ENCODE measurements around the gene SLC25A11. TPM values are rescaled to one million over a fixed set of nuclear protein-coding genes. Genes with fewer than 3 reads are reported as not detected.
"Not testable (repeated sequence)": the region's sequence is repeated elsewhere in the genome, so short reads cannot be mapped to it uniquely, and the experiment has no call there.

The SLC25A11 gene
- total RNA-seq, 2 experiments from 2014 or later: 91.7 to 92.9 TPM

DNA sequence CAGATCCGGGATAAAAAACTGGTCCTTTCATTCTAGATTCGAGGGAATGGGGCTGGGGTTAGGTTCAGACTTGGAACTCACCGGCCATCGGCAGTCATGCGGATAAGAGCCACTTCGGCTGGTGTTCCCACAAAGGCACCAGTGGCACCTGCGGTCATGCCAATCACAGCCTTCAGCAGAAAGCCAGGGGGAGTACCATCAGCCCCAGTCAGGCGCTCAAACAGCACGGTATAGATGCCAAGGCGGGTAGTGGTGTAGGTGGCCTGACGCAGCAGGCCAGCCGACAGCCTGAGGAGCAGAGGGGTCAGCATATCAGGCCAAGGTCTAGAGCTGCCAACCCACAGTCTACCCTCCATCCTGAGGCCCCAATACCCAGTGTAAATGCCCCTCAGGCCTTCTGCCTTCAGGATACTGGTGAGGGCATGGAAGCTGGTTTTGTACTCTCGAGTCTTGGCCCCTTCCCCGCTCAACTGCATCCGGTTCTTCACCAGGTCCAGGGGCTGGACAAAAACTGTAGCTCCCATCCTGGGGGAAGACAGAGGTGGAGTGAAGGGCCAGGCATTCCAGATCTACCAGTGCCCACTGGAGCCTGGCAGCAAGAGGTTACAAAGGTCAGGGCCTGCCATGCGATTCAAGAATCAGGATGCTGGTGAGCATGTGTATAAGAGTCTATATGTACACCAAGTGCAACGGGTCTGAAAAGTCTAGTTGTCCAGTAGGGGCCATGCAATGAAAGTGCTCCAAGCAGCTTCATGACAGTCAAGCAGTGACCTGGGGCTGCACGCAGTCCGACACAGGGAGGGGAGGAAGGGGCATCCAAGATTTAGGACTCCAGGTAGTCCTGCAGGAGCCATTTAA is 929 bp downstream of the SLC25A11 start:
- ChIA-PET POLR2A (interaction anchor here (0.6 to 2.8 kb wide), 6 partner anchors 10 to 56 kb away, joined by 3 to 33 read pairs (median 5); partner anchors contain the start of genes C17orf107, PFN1 and SPAG7), CTCF (interaction anchor here (1.0 to 3.4 kb wide), 4 partner anchors 29 to 40 kb away, joined by 4 to 14 read pairs (median 8); partner anchors contain the start of genes C17orf107, CHRNE and SPAG7)

DNA sequence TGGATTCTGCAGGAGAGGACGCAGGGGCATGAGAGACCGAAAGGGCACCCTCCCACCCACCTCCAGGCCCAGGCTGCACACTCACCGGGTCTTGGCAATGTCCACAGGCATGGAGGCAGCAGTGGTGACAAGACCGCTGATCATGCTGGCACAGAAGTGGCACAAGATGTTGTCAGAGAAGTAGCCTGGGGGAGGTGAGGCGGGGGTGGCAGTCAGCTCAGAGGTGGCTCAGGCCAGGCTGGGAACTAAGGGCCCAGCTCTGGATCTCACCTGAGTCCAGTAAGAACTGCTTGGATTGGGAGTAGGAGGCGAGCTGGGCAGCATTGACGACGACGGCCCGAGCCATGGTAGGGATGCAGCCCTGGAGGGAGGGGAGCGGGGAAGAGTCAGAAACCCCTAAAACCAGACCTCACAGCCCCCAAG is 1.8 kb downstream of the SLC25A11 start:
- POLR2A ChIA-PET: no interaction called here

DNA sequence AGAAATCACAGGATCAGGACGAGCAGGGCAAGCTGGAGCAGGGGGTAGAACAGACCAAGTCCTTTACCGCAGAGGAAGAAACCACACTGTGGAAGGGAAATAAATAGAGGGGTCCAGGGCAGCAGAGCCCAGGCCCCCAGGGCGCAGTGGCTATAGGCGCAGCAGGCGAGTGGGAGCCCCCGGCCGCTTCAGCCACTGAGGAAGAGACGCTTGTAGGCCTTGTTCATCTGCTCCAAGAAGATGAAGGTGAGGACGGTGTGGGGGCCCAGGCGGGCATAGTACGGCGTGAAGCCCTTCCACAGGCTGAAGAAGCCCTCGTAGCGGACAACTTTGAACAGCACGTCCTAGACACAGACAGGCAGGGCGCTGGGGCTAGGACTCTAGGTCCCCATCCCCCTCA is 2.3 kb downstream of the SLC25A11 start:
- ChIA-PET POLR2A (no interaction called here), CTCF (no interaction called here)

More for the DNA sequence above, 1.8 kb downstream of the SLC25A11 start:
- CTCF ChIA-PET: interaction anchor here (3.4 kb wide), 1 partner anchor 35 kb away, joined by 12 read pairs; the partner anchor contains the start of gene CHRNE

DNA sequence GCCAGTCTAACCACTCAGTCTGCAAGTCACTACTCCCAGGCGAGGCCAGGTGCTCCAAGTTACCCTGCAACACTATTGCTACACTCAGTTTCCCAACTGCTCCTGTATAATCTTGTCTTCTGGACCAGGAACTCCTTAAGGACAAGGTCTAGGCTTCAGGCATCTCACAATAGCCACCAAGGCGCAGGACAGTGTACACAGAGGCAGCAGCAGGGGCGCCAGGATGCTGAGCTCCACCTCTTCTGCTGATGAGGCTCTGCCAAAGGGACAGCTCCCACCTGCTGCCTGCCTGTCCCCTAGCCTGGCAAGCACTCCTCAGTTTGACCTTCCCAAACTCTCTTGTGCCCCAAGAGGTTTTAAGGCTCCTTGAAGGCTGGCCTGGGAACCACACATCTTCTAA is 3.4 kb downstream of the SLC25A11 start:
- CTCF ChIA-PET: interaction anchor here (0.8 kb wide), 1 partner anchor 444 kb away, joined by 3 read pairs; no protein-coding TSS in a partner anchor
- POLR2A ChIA-PET: no interaction called here

DNA sequence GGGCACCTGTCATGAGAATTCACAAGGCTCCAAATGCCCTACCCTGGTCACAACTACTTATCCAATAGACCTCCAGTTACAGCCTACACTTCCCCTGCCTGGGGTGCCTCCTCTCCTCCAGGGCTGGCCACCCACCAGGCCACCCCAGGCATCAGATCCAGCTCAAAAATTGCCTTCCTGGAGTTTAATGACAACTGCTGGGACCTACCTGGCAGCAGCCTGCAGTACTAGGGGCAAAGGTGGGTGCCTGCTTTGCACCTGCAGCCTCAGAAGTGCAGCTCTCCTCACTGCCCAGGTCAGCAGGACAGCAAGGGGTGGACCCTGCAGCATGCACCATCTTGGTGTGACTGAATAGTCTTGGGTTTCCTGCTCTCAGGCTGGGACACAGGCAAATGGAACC is 4.2 kb downstream of the SLC25A11 start:
- CTCF ChIA-PET: no interaction called here

DNA sequence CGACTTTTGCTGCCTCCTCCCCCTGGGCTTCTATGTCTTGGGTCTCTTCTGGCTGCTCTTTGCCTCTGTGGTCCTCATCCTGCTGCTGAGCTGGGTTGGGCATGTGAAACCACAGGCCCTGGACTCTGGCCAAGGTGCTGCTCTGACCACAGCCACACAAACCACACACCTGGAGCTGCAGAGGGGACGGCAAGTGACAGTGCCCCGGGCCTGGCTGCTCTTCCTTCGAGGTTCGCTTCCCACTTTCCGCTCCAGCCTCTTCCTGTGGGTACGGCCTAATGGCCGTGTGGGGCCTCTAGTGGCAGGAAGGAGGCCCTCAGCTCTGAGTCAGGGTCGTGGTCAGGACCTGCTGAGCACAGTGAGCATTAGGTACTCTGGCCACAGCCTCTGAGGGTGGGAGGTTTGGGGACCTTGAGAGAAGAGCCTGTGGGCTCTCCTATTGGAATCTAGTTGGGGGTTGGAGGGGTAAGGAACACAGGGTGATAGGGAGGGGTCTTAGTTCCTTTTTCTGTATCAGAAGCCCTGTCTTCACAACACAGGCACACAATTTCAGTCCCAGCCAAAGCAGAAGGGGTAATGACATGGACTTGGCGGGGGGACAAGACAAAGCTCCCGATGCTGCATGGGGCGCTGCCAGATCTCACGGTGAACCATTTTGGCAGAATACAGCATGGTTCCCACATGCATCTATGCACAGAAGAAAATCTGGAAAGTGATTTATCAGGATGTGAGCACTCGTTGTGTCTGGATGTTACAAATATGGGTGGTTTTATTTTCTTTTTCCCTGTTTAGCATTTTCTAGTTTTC is 5.5 kb downstream of the SLC25A11 start:
- ChIA-PET POLR2A (interaction anchor here (0.6 kb wide), 1 partner anchor 1728 kb away, joined by 4 read pairs; no protein-coding TSS in a partner anchor), CTCF (interaction anchor here (0.6 kb wide), 1 partner anchor 12 kb away, joined by 3 read pairs; no protein-coding TSS in a partner anchor)

More for the DNA sequence above, 4.2 kb downstream of the SLC25A11 start:
- POLR2A ChIA-PET: no interaction called here

DNA sequence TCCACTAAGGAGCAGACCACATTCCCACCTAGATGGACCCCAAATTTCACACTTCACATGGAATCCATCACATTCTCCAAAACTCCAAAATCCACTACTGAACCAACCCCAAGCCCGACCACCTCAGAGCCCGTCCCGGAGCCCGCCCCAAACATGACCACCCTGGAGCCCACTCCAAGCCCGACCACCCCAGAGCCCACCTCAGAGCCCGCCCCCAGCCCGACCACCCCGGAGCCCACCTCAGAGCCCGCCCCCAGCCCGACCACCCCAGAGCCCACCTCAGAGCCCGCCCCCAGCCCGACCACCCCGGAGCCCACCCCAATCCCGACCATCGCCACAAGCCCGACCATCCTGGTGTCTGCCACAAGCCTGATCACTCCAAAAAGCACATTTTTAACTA is 6.2 kb downstream of the SLC25A11 start:
- ChIA-PET POLR2A (no interaction called here), CTCF (no interaction called here)

DNA sequence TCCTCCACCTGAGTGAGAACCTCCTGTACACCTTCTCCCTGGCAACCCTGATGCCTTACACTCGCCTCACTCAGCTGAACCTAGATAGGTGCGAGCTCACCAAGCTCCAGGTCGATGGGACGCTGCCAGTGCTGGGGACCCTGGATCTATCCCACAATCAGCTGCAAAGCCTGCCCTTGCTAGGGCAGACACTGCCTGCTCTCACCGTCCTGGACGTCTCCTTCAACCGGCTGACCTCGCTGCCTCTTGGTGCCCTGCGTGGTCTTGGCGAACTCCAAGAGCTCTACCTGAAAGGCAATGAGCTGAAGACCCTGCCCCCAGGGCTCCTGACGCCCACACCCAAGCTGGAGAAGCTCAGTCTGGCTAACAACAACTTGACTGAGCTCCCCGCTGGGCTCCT is 7.1 kb downstream of the SLC25A11 start:
- POLR2A ChIA-PET: interaction anchor here (0.5 to 0.9 kb wide), 3 partner anchors 9 to 131 kb away, joined by 3 to 5 read pairs (median 3); partner anchors contain the start of genes C17orf114 and SPAG7
- CTCF ChIA-PET: no interaction called here

DNA sequence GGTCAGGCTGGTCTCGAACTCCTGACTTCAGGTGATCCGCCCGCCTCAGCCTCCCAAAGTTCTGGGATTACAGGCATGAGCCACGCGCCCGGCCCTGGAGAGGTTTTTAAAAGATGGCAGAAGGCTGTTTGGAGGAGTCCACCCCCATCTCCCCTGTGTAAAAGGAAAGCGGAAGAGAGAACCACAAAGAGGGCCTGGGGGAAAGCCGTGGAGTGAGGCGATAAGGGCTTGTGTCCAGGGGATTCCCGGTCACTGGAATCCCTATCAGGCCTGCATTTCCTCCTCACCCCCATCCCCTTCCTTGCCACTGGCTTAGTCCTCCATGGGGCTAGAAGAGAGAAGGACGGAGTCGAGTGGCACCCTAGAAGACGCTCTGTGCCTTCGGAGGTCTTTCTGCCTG is 7.9 kb downstream of the SLC25A11 start, which contains the start of gene GP1BA:
Gene GP1BA, plus strand, starts transcription at position 315 of the 400 bp plus-strand sequence. CDS start 328 bp downstream, outside the sequence.
- ChIA-PET POLR2A (interaction anchor here (0.6 kb wide), 1 partner anchor 264 kb away, joined by 3 read pairs; no protein-coding TSS in a partner anchor), CTCF (no interaction called here)

DNA sequence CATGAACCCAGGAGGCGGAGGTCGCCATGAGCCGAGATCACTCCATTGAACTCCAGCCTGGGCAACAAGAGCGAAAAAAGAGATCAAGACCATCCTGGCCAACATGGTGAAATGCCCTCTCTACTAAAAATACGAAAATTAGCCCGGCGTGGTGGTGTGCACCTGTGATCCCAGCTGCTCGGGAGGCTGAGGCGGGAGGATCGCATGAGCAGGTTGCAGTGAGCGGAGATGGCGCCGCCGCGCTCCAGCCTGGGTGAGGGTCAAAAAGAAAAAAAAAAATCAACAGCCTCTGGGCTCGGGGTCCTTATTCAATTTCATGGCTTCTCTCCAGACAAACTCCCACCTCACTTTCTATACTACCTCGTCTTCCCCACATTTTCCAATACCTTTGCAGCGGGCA is 11.0 kb downstream of the SLC25A11 start:
- CTCF ChIA-PET: no interaction called here
- POLR2A ChIA-PET: interaction anchor here (0.5 kb wide), 1 partner anchor 36 kb away, joined by 10 read pairs; no protein-coding TSS in a partner anchor

DNA sequence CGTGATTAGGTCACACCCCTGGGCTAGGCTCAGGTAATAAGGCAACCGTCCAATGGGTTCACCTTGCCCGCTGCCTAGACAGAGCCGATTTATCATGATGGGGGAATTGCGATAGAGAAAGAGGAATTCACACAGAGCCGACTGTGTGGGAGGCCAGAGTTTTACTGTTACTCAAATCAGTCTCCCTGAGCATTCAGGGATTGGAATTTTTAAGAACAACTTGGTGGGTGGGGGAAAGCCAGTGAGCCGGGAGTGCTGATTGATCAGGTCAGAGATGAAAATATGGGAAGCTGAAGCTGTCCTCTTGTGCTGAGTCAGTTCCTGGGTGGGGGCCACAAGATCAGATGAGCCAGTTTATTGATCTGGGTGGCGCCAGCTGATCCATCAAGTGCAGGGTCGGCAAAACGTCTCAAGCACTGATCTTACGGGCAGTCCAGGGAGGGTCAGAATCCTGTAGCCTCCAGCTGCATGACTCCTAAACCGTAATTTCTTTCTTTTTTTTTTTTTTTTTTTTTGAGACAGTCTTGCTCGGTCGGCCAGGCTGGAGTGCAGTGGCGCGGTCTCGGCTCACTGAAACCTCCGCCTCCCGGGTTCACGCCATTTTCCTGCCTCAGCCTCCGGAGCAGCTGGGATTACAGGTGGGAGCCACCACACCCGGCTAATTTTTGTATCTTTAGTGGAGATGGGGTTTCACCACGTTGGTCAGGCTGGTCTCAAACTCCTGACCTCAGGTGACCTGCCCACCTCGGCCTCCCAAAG is 13.1 kb downstream of the SLC25A11 start:
- CTCF ChIA-PET: interaction anchor here (0.6 kb wide), 1 partner anchor 25 kb away, joined by 3 read pairs; no protein-coding TSS in a partner anchor
- POLR2A ChIA-PET: interaction anchor here (0.6 kb wide), 1 partner anchor 48 kb away, joined by 3 read pairs; no protein-coding TSS in a partner anchor

DNA sequence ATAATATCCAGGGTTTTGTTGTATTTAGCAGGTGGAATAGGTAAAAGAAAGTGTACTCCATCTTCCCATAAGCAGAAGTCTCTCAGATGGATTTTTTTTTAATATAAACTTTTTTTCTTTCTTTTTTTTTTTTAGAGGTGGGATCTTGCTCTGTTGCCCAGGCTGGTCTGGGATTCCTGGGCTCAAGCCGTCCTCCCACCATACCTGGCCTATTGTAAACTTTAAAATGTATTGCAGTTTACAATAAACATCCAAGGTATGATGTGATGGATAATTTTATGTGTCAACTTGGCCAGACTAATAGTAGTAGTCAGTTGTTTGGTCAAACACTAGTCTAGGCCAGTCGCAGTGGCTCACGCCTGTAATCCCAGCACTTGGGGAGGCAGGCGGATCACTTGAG is 18.5 kb downstream of the SLC25A11 start:
- POLR2A ChIA-PET: no interaction called here

DNA sequence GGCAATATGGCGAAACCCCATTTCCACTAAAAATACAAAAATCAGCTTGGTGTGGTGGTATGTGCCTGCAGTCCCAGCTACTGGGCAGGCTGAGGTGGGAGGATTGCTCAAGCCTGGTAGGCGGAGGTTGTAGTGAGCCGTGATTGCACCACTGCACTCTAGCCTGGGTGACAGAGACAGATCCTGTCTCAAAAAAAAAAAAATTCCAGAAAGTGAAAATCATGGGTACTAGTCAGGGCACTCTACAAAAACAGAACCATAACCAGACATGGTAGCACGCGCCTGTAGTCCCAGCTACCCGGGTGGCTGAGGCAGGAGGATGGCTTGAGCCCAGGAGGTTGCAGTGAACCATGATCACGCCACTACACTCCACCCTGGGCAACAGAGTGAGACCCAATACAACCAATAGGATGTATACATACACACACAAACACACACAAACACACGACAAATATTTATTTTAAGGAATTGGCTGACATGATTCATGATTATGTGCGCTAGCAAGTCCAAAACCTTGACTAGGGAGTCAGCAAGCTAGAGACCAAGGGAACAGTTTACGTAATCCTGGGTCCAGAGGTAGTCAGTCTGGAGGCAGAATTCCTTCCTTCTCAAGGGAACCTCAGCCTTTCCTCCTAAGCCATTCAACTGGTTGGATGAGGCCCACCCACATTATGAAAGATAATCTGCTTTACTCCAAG is 19.3 kb downstream of the SLC25A11 start:
- ChIA-PET POLR2A (no interaction called here), CTCF (interaction anchor here (1.2 kb wide), 1 partner anchor 317 kb away, joined by 3 read pairs; no protein-coding TSS in a partner anchor)

More for the DNA sequence above, 18.5 kb downstream of the SLC25A11 start:
- CTCF ChIA-PET: no interaction called here

DNA sequence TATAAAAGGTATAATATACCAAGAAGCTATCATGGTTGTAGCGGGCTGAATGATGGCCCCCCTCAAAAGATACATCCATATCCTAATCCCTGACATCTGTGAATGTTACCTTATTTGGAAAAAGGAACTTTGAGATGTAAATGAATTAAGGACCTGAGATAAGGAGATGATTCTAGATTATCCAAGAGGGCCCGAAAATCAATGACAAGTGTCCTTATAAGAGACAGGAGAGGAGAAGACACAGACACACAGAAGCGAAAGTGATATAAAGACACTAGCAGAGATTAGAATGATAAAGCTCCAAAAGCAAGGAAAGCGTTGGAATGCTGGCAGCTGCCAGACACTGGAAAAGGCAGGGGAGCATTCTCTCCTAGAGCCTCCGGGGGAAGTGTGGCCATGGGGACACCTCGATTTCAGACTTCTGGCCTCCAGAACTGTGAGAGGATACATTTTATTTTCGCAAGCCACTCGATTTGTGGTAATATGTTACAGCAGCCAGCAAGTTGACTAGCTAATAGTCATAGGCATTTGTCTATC is 20.3 kb downstream of the SLC25A11 start:
- ChIA-PET CTCF (interaction anchor here (1.2 kb wide), 1 partner anchor 318 kb away, joined by 3 read pairs; no protein-coding TSS in a partner anchor), POLR2A (no interaction called here)

DNA sequence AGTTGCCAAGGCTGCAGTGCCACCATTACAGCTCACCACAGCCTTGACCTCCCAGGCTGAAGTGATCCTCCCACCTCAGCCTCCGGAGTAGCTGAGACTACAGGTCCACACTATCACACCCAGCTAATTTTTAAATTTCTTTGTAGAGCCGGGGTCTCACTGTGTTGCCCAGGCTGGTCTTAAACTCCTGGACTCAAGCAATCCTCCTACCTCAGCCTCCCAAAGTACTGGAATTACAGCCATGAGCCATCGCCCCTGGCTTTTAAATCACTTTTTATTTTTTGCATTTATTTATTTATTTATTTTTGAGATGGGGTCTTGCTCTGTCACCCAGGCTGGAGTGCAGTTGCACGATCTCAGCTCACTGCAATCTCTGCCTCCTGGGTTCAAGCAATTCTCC is 25.3 kb downstream of the SLC25A11 start:
- CTCF ChIA-PET, POLR2A ChIA-PET: not testable (repeated sequence)

DNA sequence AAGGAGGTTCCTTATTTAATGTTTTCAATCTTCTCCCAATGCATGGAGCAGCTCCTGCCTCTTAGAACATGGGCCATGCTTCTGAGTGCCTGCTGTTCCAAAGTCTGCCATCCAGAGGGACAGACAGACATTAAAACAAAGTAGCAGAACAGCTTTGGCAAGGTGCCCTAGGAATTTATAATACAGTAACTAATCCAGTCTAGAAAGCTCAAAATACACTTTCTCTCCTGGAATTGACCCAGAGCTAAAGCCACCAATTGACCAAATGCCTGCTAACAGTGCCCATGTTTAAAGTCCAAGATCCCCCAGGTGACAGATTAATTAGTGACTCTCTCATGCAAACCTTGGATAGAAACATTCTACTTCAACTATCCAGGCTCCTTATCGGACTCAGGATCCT is 25.9 kb downstream of the SLC25A11 start:
- POLR2A ChIA-PET: interaction anchor here (0.7 kb wide), 1 partner anchor 1359 kb away, joined by 7 read pairs; no protein-coding TSS in a partner anchor

DNA sequence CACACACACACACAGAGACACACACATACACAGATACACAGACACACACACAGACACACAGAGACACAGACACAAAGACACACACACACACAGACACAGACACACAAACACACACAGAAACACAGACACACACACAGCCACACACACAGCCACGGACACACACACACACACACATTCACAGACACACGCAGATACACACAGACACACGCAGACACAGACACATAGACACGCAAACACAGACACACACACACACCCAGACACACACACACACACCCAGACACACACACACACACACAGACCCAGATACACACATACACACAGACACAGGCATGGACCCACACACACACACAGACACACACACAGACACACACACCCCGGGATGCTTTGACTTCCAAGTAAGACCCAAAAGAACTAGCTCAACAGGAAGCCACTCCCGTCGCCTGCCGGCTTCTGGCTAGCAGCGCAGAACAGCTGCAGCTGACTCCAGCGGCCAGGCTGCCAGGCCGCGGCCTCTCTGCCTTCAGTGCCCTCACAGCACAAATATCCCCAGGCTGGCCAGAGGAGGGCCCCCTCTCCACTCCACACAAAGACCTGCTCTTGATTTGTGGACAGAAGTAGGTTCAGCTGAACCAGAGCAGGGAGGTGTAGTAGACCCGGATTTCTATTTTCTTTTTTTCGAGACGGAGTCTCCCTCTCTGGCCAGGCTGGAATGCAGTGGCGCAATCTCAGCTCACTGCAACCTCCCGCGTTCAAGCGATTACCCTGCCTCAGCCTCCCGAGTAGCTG is 30.9 kb downstream of the SLC25A11 start:
- CTCF ChIA-PET: interaction anchor here (0.6 to 1.9 kb wide), 18 partner anchors 9 to 342 kb away, joined by 3 to 12 read pairs (median 3); partner anchors contain the start of genes C17orf107, CAMTA2, RNF167 and SLC25A11

More for the DNA sequence above, 25.9 kb downstream of the SLC25A11 start:
- CTCF ChIA-PET: no interaction called here

More for the DNA sequence above, 30.9 kb downstream of the SLC25A11 start:
- POLR2A ChIA-PET: interaction anchor here (0.8 kb wide), 1 partner anchor 31 kb away, joined by 3 read pairs; the partner anchor contains the start of gene SLC25A11
